Erythroblast (primary cell): ENCODE results near the gene N4BP2L1.
"Not testable (repeated sequence)": the region's sequence is repeated elsewhere in the genome, so short reads cannot be mapped to it uniquely, and the experiment has no call there.

Experiments used
- DNase-seq, 2 experiments: peaks; one replicate each; lab custom pipeline; 2025; lab: John Stamatoyannopoulos, UW
- GATA1 ChIP-seq: IDR thresholded peaks from 2 replicates; pipeline ENCODE4 v1.6.1; 2011; ENCODE audit warnings: low read depth, mild to moderate bottlenecking, control low read depth, low read length, moderate library complexity
- POLR2A ChIP-seq: IDR thresholded peaks from 2 replicates; pipeline ENCODE4 v1.6.1; 2011; ENCODE audit warnings: mild to moderate bottlenecking, low read length

Gene N4BP2L1

GRCh38 chr13:32403108-32403507 is 24.8 kb downstream of the N4BP2L1 start:
- no peak for DNase-seq
- no peak for TF ChIP-seq POLR2A
- TF ChIP-seq GATA1, result no peak

GRCh38 chr13:32391101-32391619 is 36.8 kb downstream of the N4BP2L1 start:
- TF ChIP-seq GATA1, result no peak
- TF ChIP-seq POLR2A, result no peak
- DNase-seq, result no peak

- DNase-seq, result no peak
- TF ChIP-seq GATA1, result no peak
- TF ChIP-seq POLR2A, result no peak
These were observed 37.4 kb downstream of the N4BP2L1 start for GRCh38 chr13:32390484-32390883.

- no peak for DNase-seq
- TF ChIP-seq GATA1 (no peak), POLR2A (no peak)
These were observed 37.9 kb downstream of the N4BP2L1 start for GRCh38 chr13:32390048-32390447.

- no peak for TF ChIP-seq GATA1
- TF ChIP-seq POLR2A, result no peak
- no peak for DNase-seq
These were observed 42.5 kb downstream of the N4BP2L1 start for GRCh38 chr13:32385410-32385809.

- DNase-seq, result no peak
These were observed 43.2 kb downstream of the N4BP2L1 start for GRCh38 chr13:32384702-32385101.

GRCh38 chr13:32383836-32384618 is 43.9 kb downstream of the N4BP2L1 start:
- no peak for DNase-seq
- TF ChIP-seq GATA1, result no peak

More at GRCh38 chr13:32384702-32385101, 43.2 kb downstream of the N4BP2L1 start:
- TF ChIP-seq GATA1 (no peak), POLR2A (no peak)

GRCh38 chr13:32381539-32381938 is 46.4 kb downstream of the N4BP2L1 start:
- DNase-seq, result peak; percentile 44 to 59
- no peak for TF ChIP-seq POLR2A
- no peak for TF ChIP-seq GATA1

- no peak for TF ChIP-seq GATA1
- TF ChIP-seq POLR2A, result no peak
- peak in 1 of 2 experiments; percentile 7 for DNase-seq
These were observed 49.9 kb downstream of the N4BP2L1 start for GRCh38 chr13:32378012-32378411.

GRCh38 chr13:32376642-32377415 is 51.1 kb downstream of the N4BP2L1 start:
- TF ChIP-seq GATA1, result no peak
- no peak for TF ChIP-seq POLR2A
- no peak for DNase-seq

- TF ChIP-seq POLR2A, result no peak
- TF ChIP-seq GATA1, result no peak
- no peak for DNase-seq
These were observed 57.1 kb downstream of the N4BP2L1 start for GRCh38 chr13:32370805-32371204.

- DNase-seq, result no peak
These were observed 65.4 kb downstream of the N4BP2L1 start for GRCh38 chr13:32362574-32362973.

GRCh38 chr13:32355935-32356334 is 72.0 kb downstream of the N4BP2L1 start:
- not testable (repeated sequence) for DNase-seq

More at GRCh38 chr13:32362574-32362973, 65.4 kb downstream of the N4BP2L1 start:
- TF ChIP-seq GATA1, result no peak
- no peak for TF ChIP-seq POLR2A

GRCh38 chr13:32354040-32354439 is 73.9 kb downstream of the N4BP2L1 start:
- no peak for DNase-seq
- TF ChIP-seq GATA1, result no peak
- no peak for TF ChIP-seq POLR2A

- DNase-seq, result not testable (repeated sequence)
These were observed 77.0 kb downstream of the N4BP2L1 start for GRCh38 chr13:32350839-32351441.
